NCI-H2227 treated with DMSO at 0.1 percent for 48 hours (cell line): ENCODE measurements around the gene CCDC24.

Source experiments
- DNase-seq: peaks from one replicate; lab custom pipeline; 2025; lab: John Stamatoyannopoulos, UW

The CCDC24 gene

GRCh38 chr1:43997295-43997999, 6.0 kb downstream of the CCDC24 start:
- DNase-seq, result no peak

- DNase-seq, result no peak
These were observed 6.6 kb downstream of the CCDC24 start for GRCh38 chr1:43998000-43998378.

- no peak for DNase-seq
These were observed 8.1 kb downstream of the CCDC24 start for GRCh38 chr1:43999455-43999854.

- DNase-seq, result no peak
These were observed 8.8 kb downstream of the CCDC24 start for GRCh38 chr1:44000122-44000665.

- DNase-seq, result no peak
These were observed 10.8 kb downstream of the CCDC24 start for GRCh38 chr1:44002165-44002564.

GRCh38 chr1:44002606-44003157, 11.3 kb downstream of the CCDC24 start:
- DNase-seq, result no peak

- no peak for DNase-seq
These were observed 16.9 kb downstream of the CCDC24 start for GRCh38 chr1:44008259-44008658.

GRCh38 chr1:44010935-44011471, 19.6 kb downstream of the CCDC24 start:
- no peak for DNase-seq

- DNase-seq, result no peak
These were observed 21.0 kb downstream of the CCDC24 start for GRCh38 chr1:44012404-44012803.

- DNase-seq, result no peak
These were observed 21.7 kb downstream of the CCDC24 start for GRCh38 chr1:44012941-44013609.

- DNase-seq, result no peak
These were observed 22.6 kb downstream of the CCDC24 start for GRCh38 chr1:44013949-44014348.

- DNase-seq, result no peak
These were observed 23.1 kb downstream of the CCDC24 start for GRCh38 chr1:44014365-44015104.

GRCh38 chr1:44015206-44015605, 23.8 kb downstream of the CCDC24 start:
- no peak for DNase-seq

GRCh38 chr1:44016041-44016889, 24.9 kb downstream of the CCDC24 start:
- no peak for DNase-seq

- no peak for DNase-seq
These were observed 25.5 kb downstream of the CCDC24 start for GRCh38 chr1:44016890-44017400.

- DNase-seq, result no peak
These were observed 28.1 kb downstream of the CCDC24 start for GRCh38 chr1:44019466-44019948.

GRCh38 chr1:44020464-44020863, 29.1 kb downstream of the CCDC24 start:
- no peak for DNase-seq

- DNase-seq, result no peak
These were observed 29.8 kb downstream of the CCDC24 start for GRCh38 chr1:44021156-44021555.

- no peak for DNase-seq
These were observed 30.4 kb downstream of the CCDC24 start for GRCh38 chr1:44021581-44022321.
